Measurements from ENCODE around the gene MED12L.

GRCh38 chr3:151087648-151088047, 2.2 kb downstream of the MED12L start:
- TF ChIP-seq CTCF (conservative IDR thresholded peaks at IDR 0.05) (no peak), EZH2 (IDR thresholded peaks at IDR 0.05; ENCODE audit: low read depth) (no peak)
